Measurements from ENCODE around the gene DPP10.
"Not testable (repeated sequence)": the region's sequence is repeated elsewhere in the genome, so short reads cannot be mapped to it uniquely, and the experiment has no call there.

DPP10 gene

DNA sequence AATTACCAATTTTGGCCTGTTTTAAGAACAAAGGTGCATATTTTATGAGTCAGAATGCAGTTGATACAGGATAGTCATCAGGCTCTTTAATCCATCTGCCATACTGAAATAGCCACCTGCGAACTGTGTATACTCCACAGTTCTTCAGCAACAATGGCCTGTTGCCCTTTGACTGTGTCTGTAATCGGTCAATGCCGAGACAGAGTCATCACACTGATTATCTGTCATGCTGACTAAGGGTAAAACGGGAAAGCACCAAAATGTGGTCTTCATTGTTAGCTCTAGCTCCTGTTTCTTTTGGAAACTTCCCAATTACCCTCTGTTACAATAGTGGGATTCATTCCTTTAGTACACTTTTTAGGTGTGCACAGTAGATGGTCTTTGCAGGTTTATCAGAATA, 871.7 kb downstream of the DPP10 start:
- no peak for DNase-seq

- no peak for DNase-seq
These were observed 884.6 kb downstream of the DPP10 start for GRCh38 chr2:115327061-115327460.

GRCh38 chr2:115359550-115359949, 917.1 kb downstream of the DPP10 start:
- DNase-seq = no peak

- DNase-seq = no peak
These were observed 921.7 kb downstream of the DPP10 start for GRCh38 chr2:115364093-115364492.

GRCh38 chr2:115369400-115369799, 927.0 kb downstream of the DPP10 start:
- DNase-seq = no peak

- no peak for DNase-seq
These were observed 932.5 kb downstream of the DPP10 start for GRCh38 chr2:115374981-115375380.

DNA sequence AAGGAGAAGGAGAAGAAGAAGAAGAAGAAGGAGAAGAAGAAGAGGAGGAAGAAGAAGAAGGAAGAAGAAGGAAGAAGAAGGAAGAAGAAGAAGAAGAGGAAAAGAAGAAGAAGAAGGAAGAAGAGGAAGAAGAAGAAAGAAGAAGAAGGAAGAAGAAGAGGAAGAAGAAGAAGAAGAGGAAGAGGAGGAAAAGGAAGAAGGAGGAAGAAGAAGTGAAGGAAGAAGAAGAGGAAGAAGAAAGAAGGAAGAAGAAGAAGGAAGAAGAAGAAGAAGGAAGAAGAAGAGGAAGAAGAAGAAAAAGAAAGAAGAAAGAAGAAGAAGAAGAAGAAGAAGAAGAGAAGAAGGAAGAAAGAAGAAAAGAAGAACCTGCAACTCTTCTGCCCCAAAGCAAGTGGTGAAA, 942.0 kb downstream of the DPP10 start:
- no peak for DNase-seq

DNA sequence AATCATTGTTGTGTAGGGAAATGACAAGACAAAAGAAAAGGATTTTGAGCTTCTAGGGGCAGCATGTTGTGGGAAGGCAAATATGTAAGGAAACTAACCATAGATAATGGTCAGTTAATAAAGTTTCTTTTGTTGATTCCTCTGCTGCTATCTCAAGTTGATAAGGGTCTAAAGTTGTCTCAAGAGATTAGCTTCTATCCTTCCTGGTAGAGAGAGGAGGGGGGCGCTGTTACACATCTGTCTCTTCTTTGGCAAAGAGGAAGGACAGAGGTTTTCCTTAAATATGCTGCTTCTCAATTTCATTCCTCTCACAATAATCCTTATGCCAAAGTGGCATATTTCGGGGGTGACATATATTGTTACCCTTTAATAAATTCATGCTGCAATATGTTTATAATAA, 944.0 kb downstream of the DPP10 start:
- DNase-seq = no peak

- no peak for DNase-seq
These were observed 946.6 kb downstream of the DPP10 start for GRCh38 chr2:115389024-115389423.

- DNase-seq = no peak
These were observed 947.6 kb downstream of the DPP10 start for GRCh38 chr2:115389898-115390565.

DNA sequence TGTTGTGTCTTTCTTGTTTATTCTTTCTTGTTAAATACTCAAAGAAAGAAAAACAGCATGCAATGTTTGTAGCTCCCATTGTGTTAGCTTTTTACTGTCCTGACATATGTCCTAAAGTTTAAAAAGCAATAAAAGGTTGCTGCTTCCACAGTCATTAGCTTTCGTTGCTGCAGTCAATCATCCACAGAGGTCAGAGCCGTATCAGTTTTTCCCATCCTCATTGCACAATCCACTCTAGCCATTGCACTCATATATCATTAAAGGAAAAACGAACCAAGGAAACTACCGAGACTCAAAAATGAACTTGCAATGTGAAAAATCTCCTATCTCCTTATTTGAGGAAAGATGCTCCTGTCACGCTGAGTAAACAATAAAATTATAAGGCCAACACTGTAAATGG, 954.1 kb downstream of the DPP10 start:
- no peak for DNase-seq

- no peak for DNase-seq
These were observed 958.5 kb downstream of the DPP10 start for GRCh38 chr2:115400940-115401339.

GRCh38 chr2:115412501-115412900, 970.1 kb downstream of the DPP10 start:
- no peak for DNase-seq

DNA sequence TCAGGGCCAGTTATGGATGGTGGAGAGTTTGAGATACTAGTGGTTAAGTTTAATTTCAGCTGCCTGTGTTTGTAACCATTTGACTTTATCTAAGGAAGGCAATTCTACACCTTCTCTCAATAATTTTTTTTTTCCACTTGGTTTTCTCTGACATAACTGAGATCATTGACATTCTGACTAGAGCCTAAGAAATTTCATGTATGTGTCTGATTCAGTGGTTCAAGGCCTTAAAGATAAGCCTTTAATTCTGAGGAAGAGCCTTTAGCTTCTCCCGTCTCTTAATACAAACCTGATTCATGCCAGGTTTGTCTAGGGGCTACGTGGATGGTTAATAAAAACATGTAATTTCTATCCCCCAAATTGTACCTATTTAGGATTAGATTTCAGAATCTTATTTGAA, 971.4 kb downstream of the DPP10 start:
- DNase-seq = no peak

DNA sequence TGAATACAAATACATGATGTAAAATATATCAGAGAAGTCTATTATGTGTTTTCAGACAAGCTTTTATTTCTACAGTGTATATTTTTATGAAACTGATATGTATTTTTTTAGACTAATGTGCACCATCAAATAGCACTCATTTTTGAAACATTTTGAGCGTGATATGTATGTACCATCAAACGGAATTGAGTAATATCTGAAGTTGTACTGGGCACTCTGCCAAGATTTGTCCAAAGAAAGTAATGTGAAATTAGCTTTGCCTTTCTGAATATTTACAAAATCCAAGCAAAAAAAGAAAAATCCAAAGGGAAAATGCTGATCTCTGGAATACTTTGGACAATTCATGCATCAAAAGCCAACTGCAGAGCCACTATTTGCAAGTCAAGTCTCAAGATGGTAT, 972.0 kb downstream of the DPP10 start:
- no peak for DNase-seq

GRCh38 chr2:115422004-115422634, 979.7 kb downstream of the DPP10 start:
- no peak for DNase-seq

- no peak for DNase-seq
These were observed 985.0 kb downstream of the DPP10 start for GRCh38 chr2:115427436-115427835.

DNA sequence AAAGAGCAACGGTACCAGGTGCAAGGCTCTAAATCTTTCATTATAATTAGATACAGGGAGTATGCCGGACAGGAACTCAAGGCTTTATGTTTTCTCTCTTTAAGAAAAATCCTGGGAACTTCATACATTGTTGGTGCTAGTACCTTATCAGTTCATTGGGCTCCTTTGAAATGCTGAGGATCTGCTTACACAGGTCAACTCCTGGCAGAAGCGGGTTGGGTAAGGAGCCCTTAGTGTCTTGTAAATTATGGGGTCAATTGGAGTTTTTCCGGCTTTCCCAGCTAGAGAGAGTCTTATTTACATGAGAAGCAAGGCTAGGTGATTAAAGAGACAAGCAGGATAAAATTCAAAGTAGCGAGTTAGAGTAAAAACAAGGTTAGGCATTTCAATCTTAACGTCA, 998.3 kb downstream of the DPP10 start:
- not testable (repeated sequence) for DNase-seq

DNA sequence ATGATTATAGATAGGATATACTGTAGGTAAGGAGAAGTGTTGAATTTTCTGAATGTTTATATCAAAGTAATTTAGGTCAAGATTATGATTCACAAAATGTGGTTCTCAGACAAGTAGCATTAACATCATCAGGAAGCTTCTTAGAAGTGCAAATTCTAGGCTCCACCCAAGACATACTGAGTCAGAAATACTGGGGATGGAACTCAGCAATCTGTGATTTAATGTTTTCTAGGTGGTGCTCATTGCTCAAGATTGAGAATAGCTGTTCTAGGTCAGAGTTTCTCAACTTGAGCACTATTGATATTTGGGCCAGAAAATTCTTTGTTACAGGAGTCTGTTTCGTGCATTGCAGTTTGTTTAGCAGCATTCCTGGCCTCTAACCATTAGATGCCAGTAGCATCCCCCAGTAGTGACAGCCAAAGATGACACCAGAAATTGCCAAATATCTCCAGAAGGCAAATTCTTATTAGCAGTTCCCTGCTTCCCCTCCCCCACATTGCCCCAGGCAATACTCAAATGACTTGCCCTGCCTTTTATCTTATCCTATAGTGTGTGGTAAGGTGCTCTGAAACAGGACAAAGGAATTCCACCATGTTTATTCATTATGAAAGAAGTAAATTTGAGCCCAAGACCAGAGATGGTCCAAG, 1001.2 kb downstream of the DPP10 start:
- DNase-seq = no peak

- DNase-seq = no peak
These were observed 1017.6 kb downstream of the DPP10 start for GRCh38 chr2:115460008-115460407.

DNA sequence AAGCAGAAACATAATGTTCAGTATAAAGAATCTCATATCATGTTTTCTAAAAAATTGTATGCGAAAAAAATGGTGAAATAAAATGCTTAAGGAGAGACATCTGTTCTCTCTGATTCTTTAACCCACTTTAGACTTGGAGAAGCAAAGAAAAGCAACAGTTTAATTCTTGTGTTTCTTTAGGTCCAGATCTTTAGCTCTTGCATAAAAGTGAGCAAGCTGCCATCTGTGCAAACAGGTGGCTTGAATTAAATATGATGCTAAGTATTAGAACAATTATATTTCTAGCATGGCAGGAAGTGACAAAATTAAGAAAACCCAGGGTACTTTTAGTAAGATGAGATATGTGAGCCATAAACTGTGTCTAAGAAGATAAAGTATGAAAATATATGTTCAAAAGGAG, 1038.3 kb downstream of the DPP10 start:
- DNase-seq = no peak

GRCh38 chr2:115481842-115482241, 1039.4 kb downstream of the DPP10 start:
- DNase-seq = no peak

DNA sequence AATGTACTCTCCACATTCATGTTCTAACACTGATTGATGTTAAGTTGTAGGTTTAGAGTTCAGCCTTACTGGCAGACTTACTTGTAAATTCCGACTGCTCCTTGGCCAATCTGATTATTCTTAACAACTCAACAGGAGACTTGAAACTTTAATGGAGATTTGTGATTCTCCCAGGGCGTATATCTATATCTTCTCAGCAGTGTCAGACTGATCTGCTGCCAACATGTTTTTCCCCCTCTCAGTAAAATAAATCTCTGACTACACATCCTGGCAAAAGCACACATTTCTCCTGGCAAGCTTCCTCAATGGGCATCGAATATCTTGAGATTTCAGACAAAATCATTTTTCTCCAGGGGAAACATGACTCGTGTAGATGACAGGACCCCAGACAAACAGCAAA, 1041.2 kb downstream of the DPP10 start:
- DNase-seq = no peak

GRCh38 chr2:115484486-115484885, 1042.0 kb downstream of the DPP10 start:
- no peak for DNase-seq

GRCh38 chr2:115484983-115485382, 1042.5 kb downstream of the DPP10 start:
- no peak for DNase-seq
